Pulmonary artery endothelial cell (primary cell): ENCODE results near the gene SRRM4. TPM values are rescaled to one million over a fixed set of nuclear protein-coding genes. Genes with fewer than 3 reads are reported as not detected.
"Not testable (repeated sequence)": the region's sequence is repeated elsewhere in the genome, so short reads cannot be mapped to it uniquely, and the experiment has no call there.

Experiments
- DNase-seq: peaks from one replicate; pipeline ENCODE4 v3.0.0-alpha.2; 2011; ENCODE audit warnings: low read depth, low spot score
- total RNA-seq: library from RNA; depleted of rRNA; stranded (reverse); fragments of >200 nt; gene quantifications from 2 replicates; pipeline ENCODE4 v1.2.3, GENCODE V29; 2014

SRRM4 gene
- total RNA-seq, 1 donor from 2014 or later, result not detected

DNA sequence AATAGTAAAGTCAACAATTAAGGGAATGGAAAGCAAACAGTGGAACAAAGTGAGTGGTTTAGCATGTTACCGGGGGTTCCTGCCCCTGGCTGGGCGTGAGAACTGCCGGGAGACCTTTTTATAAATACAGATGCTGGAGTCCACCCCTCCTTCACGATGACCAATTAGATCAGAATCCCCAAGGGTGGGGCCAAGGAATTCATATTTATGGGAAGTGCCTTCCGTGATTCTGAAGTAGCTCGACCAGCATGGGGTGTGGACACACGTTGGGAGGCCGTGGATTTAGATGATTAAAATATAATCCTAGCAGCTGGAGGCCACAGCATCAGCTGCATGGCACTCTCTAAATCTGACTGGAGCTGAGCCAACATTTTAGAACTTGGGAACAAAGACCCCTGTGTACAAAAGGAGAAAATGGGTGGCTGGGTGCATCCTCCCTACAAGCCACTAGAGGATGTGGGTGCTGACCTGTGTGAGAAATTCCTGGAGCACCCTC, 87.9 kb downstream of the SRRM4 start:
- no peak for DNase-seq

DNA sequence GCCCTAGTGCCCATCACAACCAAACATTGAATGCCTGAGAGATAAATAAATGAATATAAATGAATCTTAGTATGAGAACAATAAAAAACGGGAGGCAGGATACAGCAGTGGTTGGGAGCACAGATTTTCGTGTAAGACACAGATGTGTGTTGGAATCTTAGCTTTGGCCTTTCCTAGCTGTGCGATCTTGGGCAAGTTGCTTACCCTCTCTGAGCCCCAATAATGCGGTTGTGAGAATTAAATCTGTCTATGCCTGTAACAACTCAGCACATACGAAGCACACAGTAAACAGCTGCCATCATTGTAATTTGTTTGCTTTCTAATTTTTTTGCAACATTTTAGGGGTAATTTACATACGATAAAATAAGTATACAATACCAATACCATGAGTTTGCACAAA, 89.8 kb downstream of the SRRM4 start:
- no peak for DNase-seq

DNA sequence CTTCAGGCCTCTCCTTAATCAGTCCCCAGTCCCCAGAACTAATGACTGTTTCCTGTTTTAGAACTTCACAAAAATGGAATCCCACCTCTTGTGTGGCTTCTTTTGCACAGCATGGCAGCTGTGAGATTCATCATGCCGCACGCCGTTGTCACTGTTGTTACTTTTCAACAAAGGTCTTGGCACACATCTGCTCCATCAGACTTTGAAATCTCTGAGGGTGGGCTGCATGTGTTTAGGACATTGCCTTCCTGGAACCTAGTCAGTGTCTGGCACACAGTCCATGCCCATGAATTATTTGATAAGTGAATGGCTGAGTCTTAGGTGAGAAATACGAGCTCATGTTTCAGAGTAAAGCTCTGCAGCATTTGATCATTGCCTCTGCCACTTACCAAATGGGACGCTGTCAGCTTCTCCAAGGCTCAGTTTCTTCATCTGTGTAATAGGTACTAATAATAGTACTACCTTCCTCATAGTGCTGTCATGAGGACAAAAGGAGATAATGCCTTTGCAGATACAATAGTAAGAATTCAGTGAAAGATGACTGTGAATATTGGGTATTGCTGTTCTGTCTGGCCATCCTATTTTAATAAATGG, 90.4 kb downstream of the SRRM4 start:
- no peak for DNase-seq

- DNase-seq, result no peak
These were observed 91.1 kb downstream of the SRRM4 start for GRCh38 chr12:119072440-119072839.

- no peak for DNase-seq
These were observed 94.0 kb downstream of the SRRM4 start for GRCh38 chr12:119075222-119075787.

DNA sequence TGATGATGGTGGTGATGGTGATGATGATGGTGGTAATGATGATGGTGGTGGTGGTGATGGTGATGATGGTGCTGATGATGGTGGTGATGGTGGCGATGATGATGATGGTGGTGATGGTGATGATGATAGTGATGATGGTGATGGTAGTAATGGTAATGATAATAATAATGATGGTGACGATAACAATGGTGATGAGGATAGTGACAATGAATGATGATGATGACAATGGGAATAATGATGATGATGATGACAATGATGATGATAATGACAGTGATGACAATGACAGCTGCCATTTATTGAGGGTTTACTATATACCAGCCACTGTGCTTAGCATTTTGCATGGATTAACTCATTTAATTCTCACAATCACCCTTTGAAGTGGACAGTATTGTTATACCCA, 94.6 kb downstream of the SRRM4 start:
- no peak for DNase-seq

DNA sequence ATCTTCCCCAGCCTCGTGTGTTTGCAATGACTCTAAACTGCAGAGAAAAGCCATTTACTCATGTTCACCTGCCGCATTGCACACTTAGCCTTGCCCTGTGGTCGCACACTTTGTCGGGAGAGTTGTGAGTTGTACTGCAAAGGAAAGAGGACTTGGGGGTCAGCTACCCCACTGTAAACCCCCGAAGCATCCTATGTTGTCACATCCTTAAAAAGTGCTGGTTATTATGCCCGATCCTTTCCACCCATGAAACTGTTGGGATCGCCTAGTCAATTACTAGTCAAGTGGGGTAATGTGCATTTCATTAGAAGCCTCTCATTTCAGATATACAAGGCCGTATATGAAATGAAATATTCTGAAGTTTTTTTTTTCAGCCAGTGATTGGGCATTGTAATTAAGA, 98.2 kb downstream of the SRRM4 start:
- DNase-seq, result no peak

- no peak for DNase-seq
These were observed 100.7 kb downstream of the SRRM4 start for GRCh38 chr12:119082016-119082415.

DNA sequence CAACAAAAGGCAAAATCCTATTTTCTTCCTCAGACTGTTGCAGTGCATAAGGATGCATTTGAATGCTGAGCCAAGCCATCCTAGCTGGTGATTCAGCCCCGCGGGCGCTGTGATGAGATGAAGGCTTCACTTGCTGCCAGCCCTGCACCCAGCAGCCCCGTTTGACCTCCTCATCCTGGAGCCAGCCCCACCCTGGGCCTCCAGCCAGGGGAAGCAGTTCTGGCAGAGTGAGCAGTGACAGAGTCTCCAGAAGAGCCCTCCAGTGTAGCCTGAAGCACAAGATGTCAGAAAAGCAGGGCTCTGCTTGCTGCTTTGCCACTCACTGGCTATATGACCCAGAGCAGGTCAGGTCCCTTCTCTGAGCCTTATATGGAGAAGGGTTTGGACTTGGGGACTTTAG, 101.2 kb downstream of the SRRM4 start:
- no peak for DNase-seq

- no peak for DNase-seq
These were observed 107.5 kb downstream of the SRRM4 start for GRCh38 chr12:119088685-119089379.

GRCh38 chr12:119089380-119090013, 108.2 kb downstream of the SRRM4 start:
- no peak for DNase-seq

DNA sequence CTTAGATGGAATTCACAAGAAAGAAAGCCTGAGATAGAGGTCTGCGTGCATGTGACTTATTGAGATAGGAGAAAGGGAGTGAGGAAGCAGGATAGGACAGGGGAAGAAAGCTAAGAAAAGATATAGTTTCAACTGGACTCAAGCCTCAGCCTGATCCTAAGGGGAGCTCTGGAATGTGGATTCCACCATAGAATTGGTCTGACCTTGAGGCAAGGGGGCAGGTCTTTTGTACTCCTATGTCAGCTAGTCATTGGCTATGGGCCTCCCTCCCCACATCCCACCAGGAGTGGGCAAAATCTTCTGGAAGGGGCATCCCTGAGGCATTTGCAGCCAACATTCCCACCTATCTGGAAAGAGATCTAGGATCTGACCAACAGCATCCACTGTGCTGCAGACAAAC, 108.9 kb downstream of the SRRM4 start:
- DNase-seq, result no peak

DNA sequence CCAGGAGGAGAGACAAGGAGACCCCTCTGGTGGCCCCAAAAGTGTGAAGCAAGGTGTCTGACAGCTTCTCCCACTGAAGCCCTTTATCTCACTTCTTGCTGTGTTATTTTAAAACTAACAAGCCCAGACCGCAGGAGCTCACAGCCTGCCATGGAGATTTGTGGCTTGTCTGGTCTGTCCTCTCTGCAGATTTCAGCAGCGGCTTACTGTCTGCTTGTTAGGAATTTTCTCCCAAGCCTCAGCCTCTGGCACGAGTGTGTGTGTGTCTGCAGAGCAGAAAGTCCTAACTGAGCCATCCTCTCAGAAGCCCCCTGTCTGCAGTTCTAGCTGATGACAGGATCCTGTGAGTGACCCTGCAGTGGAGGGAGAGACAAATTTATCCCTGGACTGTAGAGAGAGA, 109.5 kb downstream of the SRRM4 start:
- DNase-seq, result no peak

- no peak for DNase-seq
These were observed 115.3 kb downstream of the SRRM4 start for GRCh38 chr12:119096429-119097202.

GRCh38 chr12:119100933-119101332, 119.6 kb downstream of the SRRM4 start:
- no peak for DNase-seq

- DNase-seq, result no peak
These were observed 120.9 kb downstream of the SRRM4 start for GRCh38 chr12:119102274-119102673.

DNA sequence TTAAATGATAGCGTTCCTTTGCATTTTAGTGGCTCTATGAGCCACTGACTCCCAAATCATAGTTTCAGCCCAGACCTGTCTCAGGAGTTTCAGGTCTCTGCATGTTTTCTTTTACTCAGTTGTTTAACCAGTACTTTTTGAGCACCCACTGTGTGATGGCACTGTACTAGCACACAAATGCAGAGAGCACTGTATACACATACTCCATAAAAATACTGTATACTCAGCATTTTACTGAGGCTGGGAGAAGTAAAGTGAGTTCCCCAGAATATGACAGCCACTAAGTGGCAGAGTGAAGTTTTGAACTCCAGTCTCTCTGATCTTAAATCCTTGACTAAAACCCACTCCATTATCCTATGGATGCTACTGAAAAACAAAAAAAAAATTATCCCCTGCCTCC, 121.4 kb downstream of the SRRM4 start:
- no peak for DNase-seq

DNA sequence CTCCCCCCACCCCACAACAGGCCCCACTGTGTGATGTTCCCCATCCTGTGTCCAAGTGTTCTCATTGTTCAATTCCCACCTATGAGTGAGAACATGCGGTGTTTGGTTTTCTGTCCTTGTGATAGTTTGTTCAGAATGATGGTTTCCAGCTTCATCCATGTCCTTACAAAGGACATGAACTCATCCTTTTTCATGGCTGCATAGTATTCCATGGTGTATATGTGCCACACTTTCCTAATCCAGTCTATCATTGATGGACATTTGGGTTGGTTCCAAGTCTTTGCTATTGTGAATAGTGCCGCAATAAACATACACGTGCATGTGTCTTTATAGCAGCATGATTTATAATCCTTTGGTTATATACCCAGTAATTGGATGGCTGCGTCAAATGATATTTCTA, 123.6 kb downstream of the SRRM4 start:
- DNase-seq, result not testable (repeated sequence)

DNA sequence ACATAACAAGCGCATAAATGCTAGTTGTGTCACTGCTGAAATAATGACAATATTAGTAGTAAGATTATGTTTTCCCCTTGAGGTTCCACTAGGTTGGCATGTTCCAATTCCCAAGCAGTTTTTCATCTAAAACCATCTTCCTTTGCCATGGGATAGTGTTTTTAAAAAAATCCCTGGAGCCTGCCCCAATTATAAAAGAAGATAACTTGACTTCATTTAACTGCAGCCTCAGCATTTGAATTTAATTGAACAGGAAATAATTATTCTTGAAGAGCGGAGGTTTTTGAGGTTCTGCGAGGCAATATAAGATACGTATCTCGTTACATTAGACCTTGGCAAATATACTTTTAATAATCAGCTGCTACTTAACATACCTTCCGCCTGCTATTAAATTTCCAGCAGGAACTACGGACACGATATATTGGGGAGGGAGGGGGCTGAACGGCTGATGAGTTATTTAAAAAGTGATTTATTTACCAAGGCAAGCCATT, 132.2 kb downstream of the SRRM4 start:
- DNase-seq, result no peak

GRCh38 chr12:119114294-119114693, 133.0 kb downstream of the SRRM4 start:
- no peak for DNase-seq

GRCh38 chr12:119115296-119115905, 134.1 kb downstream of the SRRM4 start:
- no peak for DNase-seq
